Lower leg skin (tissue), 4 donors: Measurements from ENCODE around the gene CORO1C. TPM values are rescaled to one million over a fixed set of nuclear protein-coding genes. Genes with fewer than 3 reads are reported as not detected.
A peak's percentile ranks its signal among the peaks of the same experiment; 100 is the strongest.
"Not testable (repeated sequence)": the region's sequence is repeated elsewhere in the genome, so short reads cannot be mapped to it uniquely, and the experiment has no call there.

Experiments
- DNase-seq, 2 donors: peaks; one replicate each; pipeline ENCODE4 v3.0.0-alpha.2; 2019; ENCODE audit warnings: low spot score in 2 of 2
- H3K4me3 ChIP-seq: fragments of 200-600 bp; sonication (generic); 2 replicates; pipeline ENCODE4 v1.5.1; 2017; ENCODE audit warnings: mild to moderate bottlenecking, low read depth; ENCODE audit not compliant: poor library complexity, severe bottlenecking
- POLR2A ChIP-seq, 2 donors: fragments of 450-650 bp; IDR thresholded peaks; one replicate each; pipeline ENCODE4 v1.6.1; 2016 to 2017; ENCODE audit warnings: antibody characterized with exemption in 2 of 2, mild to moderate bottlenecking in 1 of 2, moderate library complexity in 1 of 2
- WGBS, 2 donors: methylation state at CpG; one replicate each; pipeline ENCODE4 v1.1.5; 2018; 5-methylcytosine and 5-hydroxymethylcytosine counted together
- intact Hi-C: fragments of 100-400 bp; cut with DNase I; formaldehyde crosslinking; loops from one replicate; pipeline ENCODE4 v1.15.0; 2023; ENCODE audit warnings: low total_unique reads
- total RNA-seq, 4 donors: library from RNA; depleted of rRNA; stranded (reverse); fragments of >200 nt; gene quantifications; one replicate each; pipeline ENCODE4 v1.1.0, GENCODE V29; 2016
- TF ChIP-seq, protein P1 (sequence below), 3 donors: fragments of 450-650 bp; IDR thresholded peaks; one replicate each; pipeline ENCODE4 v1.5.1; 2016; ENCODE audit warnings: antibody characterized with exemption in 3 of 3, mild to moderate bottlenecking in 3 of 3, moderate library complexity in 2 of 3

CORO1C gene
- total RNA-seq, 4 donors from 2014 or later, result 86.5 to 193 (median 146) TPM

DNA sequence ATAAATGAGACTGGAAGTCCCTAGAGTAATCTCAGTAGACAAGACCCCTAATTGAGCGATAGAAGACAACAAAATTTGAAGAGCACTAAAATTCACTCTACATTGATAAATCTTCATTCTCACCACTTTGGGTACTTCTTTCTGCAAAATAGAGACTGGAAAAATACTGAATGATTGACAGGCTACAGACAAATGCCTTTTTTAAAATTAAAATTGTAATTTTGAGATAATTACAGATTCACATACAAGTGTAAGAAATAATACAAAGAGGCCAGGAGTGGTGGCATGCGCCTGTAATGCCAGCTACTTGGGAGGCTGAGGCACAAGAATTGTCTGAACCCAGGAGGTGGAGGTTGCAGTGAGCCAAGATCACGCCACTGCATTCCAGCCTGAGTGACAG lies 4.5 kb upstream of the CORO1C start:
- intact Hi-C loops, result no loop called here

DNA sequence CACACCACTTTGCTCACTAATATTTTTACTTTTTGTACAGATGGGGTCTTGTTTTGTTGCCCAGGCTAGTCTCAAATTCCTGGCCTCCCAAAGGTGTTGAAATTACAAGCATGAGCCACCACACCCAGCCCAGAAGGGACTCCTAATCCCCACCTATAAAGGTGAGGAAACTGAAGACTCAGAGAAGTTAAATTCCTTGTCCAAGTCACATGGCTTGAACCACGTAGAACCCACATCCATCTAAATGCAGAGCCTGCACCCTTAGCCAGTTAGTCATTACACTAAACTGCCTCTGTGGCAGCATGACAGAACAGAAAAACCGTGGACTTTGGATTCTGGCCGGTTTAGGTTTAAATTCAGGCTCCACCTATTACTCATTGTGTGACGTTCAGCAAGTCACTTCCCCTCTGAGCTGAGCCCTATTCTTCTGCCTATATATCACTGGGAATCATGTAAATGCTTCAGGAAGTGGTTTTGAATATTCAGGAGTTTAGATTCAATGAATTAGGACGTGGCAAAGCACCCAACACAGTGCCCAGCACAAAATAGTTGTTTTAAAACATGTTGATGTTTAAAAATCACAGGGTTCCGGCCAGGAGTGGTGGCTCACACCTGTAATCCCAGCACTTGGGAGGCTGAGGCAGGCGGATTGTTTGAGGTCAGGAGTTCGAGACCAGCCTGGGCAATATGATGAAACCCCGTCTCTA lies 3.0 kb upstream of the CORO1C start:
- DNase-seq, result peak in 1 of 2 donors; percentile 43
- WGBS, 2 donors, result 41 to 45% methylated on average over 9 of the region's 9 CpGs
- intact Hi-C loops, result no loop called here
- no peak overlapping the region for H3K4me3 ChIP-seq
- TF ChIP-seq, protein P1, sequence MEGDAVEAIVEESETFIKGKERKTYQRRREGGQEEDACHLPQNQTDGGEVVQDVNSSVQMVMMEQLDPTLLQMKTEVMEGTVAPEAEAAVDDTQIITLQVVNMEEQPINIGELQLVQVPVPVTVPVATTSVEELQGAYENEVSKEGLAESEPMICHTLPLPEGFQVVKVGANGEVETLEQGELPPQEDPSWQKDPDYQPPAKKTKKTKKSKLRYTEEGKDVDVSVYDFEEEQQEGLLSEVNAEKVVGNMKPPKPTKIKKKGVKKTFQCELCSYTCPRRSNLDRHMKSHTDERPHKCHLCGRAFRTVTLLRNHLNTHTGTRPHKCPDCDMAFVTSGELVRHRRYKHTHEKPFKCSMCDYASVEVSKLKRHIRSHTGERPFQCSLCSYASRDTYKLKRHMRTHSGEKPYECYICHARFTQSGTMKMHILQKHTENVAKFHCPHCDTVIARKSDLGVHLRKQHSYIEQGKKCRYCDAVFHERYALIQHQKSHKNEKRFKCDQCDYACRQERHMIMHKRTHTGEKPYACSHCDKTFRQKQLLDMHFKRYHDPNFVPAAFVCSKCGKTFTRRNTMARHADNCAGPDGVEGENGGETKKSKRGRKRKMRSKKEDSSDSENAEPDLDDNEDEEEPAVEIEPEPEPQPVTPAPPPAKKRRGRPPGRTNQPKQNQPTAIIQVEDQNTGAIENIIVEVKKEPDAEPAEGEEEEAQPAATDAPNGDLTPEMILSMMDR (IDR thresholded peaks at IDR 0.05), result no peak
- no peak for TF ChIP-seq POLR2A (IDR thresholded peaks at IDR 0.05)

More for the DNA sequence above, 4.5 kb upstream of the CORO1C start:
- no peak for TF ChIP-seq POLR2A (IDR thresholded peaks at IDR 0.05)
- TF ChIP-seq, protein P1 (IDR thresholded peaks at IDR 0.05), result no peak
- WGBS, 2 donors, result 87 to 90% methylated on average over 3 of the region's 3 CpGs
- H3K4me3 ChIP-seq, result no peak overlapping the region
- peak in 1 of 2 donors; percentile 63 for DNase-seq

DNA sequence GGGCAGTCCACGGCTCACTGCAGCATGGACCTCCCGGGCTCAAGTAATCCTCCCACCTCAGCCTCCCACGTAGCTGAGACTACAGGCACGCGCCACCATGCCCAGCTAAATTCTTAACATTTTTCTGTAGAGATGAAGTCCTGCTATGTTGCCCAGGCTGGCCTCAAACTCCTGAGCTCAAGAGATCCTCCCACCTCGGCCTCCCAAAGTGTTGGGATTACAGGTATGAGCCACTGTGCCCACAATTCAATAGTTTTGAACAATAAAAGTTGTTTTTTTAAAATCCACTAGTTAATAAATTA lies 1.9 kb upstream of the CORO1C start:
- H3K4me3 ChIP-seq, intact Hi-C loops, DNase-seq: not testable (repeated sequence)
- 86 to 95% methylated on average over 6 of the region's 6 CpGs for WGBS, 2 donors

- DNase-seq, result no peak
- WGBS, 2 donors, result 52 to 54% methylated on average over 13 of the region's 13 CpGs
- TF ChIP-seq POLR2A (IDR thresholded peaks at IDR 0.05), result no peak
- TF ChIP-seq, protein P1 (IDR thresholded peaks at IDR 0.05), result no peak
- intact Hi-C loops, result no loop called here
- no peak overlapping the region for H3K4me3 ChIP-seq
These were observed 1.3 kb upstream of the CORO1C start for GRCh38 chr12:108732489-108733229.

DNA sequence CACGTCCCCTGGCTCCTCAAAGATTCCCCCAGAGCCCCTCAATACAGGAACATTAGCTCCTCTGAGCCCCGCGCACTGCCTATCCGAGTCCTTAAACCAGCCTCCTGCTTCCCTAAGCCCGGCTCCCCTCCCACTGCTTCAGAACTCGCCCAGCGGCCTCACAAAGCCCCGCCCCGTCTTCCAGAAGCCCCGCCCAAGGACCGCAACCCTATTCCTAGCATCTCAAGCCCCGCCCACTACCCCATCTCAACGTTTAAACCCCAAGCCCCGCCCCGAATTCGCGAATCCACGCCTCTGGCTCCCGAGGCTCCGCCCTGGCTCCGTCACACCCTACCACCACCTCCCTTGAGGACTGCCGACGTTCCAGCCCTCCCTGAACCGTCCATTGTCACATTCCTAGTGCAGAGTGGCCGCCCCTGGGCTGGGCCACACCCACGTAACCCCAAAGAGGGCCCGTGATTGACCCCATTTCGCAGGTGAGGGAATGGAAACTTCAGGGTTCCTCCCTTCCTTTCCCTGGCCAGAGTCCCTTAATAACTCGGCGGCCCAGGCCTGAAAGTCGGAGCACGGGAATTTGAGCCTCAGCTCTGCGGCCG lies 646 bp upstream of the CORO1C start:
- 3 to 4% methylated on average over 34 of the region's 34 CpGs for WGBS, 2 donors
- TF ChIP-seq POLR2A (IDR thresholded peaks at IDR 0.05), result peak in 1 of 2 donors; percentile 60
- TF ChIP-seq, protein P1 (IDR thresholded peaks at IDR 0.05), result no peak
- peak; percentile 100 for DNase-seq
- intact Hi-C loops, result no loop called here
- H3K4me3 ChIP-seq, result peak overlapping the region; percentile 59

DNA sequence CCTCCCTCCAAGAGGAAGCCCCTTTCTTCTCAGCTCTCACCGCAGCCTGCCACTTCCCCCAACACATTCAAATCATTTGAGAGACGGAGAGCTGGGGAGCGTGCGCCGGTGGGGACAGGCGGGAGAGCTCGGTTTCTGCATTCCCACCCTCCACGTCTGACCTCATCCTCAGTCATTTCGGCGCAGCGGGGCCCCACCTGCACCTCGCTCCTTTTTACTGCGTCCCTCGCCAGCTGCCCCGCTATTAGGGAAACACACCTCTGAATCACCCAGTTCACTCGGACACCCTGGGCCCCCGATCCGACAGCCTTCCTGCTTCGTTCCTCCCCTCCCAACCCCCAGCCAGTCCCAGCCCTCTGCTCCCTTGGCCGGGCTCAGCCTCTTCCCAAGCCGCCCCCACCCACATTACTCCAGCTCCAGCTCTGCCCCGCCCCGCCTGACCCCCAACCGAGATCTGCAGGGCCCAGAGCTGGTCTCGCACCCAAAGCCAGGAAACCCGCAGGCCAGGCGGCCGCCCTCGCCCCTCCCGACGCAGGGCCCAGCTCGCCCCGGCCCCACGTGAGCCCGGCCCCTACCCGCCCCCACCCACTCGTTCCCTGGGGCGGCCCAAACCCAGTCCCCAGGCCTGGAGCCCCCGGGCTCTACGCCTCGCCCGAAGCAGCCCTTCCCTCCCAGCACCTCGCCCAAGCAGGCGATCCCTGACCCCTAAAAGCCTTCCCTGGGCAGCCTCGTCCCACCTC lies 783 bp downstream of the CORO1C start:
- intact Hi-C loops, result no loop called here
- no peak for TF ChIP-seq POLR2A (IDR thresholded peaks at IDR 0.05)
- TF ChIP-seq, protein P1 (IDR thresholded peaks at IDR 0.05), result no peak
- 1% methylated on average over 25 to 31 of the region's 45 CpGs for WGBS, 2 donors
- peak overlapping the region; percentile 97 for H3K4me3 ChIP-seq
- DNase-seq, result peak; percentile 57 to 94
